ENCODE results near the gene IL5.

DNA sequence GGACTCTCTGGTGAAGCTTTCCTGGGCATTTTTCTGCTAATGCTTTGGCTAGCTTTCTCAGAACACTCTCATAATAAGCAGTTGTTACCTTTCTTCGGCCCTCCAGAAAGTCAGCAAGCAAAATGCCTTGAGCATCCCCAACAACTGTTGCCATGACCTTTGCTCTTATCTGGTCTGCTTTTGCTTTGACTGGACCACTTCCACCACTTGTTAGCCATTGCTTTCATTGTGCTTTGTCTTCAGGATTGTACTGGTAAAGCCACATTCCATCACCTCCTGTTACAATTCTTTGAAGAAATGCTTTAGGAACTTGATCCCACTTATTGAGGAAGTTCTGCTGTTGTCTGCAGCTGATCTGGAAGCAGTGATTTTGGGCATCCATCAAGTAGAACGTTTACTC is 49.2 kb upstream of the IL5 start:
- TF ChIP-seq EZH2 (IDR thresholded peaks at IDR 0.05; ENCODE audit: low read length): no peak
- TF ChIP-seq, protein P1, sequence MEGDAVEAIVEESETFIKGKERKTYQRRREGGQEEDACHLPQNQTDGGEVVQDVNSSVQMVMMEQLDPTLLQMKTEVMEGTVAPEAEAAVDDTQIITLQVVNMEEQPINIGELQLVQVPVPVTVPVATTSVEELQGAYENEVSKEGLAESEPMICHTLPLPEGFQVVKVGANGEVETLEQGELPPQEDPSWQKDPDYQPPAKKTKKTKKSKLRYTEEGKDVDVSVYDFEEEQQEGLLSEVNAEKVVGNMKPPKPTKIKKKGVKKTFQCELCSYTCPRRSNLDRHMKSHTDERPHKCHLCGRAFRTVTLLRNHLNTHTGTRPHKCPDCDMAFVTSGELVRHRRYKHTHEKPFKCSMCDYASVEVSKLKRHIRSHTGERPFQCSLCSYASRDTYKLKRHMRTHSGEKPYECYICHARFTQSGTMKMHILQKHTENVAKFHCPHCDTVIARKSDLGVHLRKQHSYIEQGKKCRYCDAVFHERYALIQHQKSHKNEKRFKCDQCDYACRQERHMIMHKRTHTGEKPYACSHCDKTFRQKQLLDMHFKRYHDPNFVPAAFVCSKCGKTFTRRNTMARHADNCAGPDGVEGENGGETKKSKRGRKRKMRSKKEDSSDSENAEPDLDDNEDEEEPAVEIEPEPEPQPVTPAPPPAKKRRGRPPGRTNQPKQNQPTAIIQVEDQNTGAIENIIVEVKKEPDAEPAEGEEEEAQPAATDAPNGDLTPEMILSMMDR (optimal IDR thresholded peaks at IDR 0.05 in 1 of 3, IDR thresholded peaks at IDR 0.05 in 1 of 3, conservative IDR thresholded peaks at IDR 0.05 in 1 of 3; ENCODE audit: extremely low read depth in 1 of 3, insufficient read depth in 2 of 3, low read length in 3 of 3): no peak
